ENCODE measurements around the gene CNOT9.

DNA sequence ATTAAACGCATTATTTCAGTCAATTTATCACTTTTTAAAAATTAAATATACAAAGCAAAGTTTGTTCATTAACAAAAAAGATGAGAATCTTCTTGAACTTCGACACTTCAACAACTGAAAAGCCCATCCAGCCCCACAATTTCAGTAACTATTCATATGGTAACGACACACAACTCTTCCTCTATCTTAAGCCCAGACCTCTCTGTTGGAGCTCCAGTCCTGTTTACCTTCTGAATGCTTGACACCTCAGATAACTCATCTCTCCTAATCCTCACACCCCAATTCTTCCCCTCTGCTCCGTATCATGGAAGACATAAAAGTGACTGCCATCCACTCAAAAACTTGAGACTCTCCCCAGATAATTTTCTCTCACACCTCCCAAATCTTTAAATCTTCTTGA, 13.1 kb upstream of the CNOT9 start:
- TF ChIP-seq, protein P1, sequence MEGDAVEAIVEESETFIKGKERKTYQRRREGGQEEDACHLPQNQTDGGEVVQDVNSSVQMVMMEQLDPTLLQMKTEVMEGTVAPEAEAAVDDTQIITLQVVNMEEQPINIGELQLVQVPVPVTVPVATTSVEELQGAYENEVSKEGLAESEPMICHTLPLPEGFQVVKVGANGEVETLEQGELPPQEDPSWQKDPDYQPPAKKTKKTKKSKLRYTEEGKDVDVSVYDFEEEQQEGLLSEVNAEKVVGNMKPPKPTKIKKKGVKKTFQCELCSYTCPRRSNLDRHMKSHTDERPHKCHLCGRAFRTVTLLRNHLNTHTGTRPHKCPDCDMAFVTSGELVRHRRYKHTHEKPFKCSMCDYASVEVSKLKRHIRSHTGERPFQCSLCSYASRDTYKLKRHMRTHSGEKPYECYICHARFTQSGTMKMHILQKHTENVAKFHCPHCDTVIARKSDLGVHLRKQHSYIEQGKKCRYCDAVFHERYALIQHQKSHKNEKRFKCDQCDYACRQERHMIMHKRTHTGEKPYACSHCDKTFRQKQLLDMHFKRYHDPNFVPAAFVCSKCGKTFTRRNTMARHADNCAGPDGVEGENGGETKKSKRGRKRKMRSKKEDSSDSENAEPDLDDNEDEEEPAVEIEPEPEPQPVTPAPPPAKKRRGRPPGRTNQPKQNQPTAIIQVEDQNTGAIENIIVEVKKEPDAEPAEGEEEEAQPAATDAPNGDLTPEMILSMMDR (IDR thresholded peaks at IDR 0.05; ENCODE audit: low read depth, low read length, missing input control), result no peak
- TF ChIP-seq MAX (IDR thresholded peaks at IDR 0.05) (no peak), YY1 (IDR thresholded peaks at IDR 0.05) (no peak), ATF3 (IDR thresholded peaks at IDR 0.05) (no peak), SP1 (IDR thresholded peaks at IDR 0.05) (no peak)
